ENCODE results near the gene MRPS6.

Gene MRPS6

GRCh38 chr21:34183331-34183928, 110.1 kb downstream of the MRPS6 start:
- DNase-seq, result no peak

- no peak for DNase-seq
These were observed 110.9 kb downstream of the MRPS6 start for GRCh38 chr21:34184232-34184631.

- DNase-seq, result no peak
These were observed 111.8 kb downstream of the MRPS6 start for GRCh38 chr21:34185026-34185750.

GRCh38 chr21:34186109-34186719, 112.8 kb downstream of the MRPS6 start:
- no peak for DNase-seq

GRCh38 chr21:34187935-34188334, 114.6 kb downstream of the MRPS6 start:
- no peak for DNase-seq

- DNase-seq, result no peak
These were observed 116.1 kb downstream of the MRPS6 start for GRCh38 chr21:34189506-34189905.

GRCh38 chr21:34190576-34191321, 117.4 kb downstream of the MRPS6 start:
- DNase-seq, result no peak

- DNase-seq, result no peak
These were observed 118.5 kb downstream of the MRPS6 start for GRCh38 chr21:34191876-34192275.
